ENCODE results near the gene NCDN.
A peak's percentile ranks its signal among the peaks of the same experiment; 100 is the strongest.

NCDN gene

GRCh38 chr1:35557611-35558373 lies at the start of gene NCDN:
Gene NCDN, plus strand, starts transcription at chr1:35557799. Its CDS starts 392 bp downstream, at chr1:35558191.
- DNase-seq (ENCODE audit: low read depth) = peak; percentile 95

GRCh38 chr1:35507947-35508346 lies 49.7 kb upstream of the NCDN start:
- no peak for DNase-seq (ENCODE audit: low read depth)

DNA sequence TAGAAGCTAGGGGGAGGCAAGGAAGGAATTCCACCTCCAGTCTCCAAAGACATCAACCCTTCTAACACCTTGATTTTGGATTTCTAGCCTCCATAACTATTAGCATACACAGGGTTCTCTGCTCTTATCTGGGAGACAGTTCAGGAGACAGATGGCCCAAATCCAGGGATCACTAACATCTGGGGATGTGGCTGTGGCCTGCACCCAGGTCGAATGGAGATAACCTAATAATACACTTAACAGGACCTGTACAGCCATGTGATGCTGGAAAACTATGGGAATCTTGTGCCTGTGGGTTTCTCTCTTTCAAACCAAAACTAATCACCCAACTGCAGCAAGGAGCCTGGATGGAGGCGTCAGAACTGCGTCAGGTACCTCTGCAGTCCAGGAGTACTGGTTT lies 48.0 kb upstream of the NCDN start:
- no peak for DNase-seq (ENCODE audit: low read depth)

- DNase-seq (ENCODE audit: low read depth) = no peak
Observed at GRCh38 chr1:35511305-35511704, 46.3 kb upstream of the NCDN start.

DNA sequence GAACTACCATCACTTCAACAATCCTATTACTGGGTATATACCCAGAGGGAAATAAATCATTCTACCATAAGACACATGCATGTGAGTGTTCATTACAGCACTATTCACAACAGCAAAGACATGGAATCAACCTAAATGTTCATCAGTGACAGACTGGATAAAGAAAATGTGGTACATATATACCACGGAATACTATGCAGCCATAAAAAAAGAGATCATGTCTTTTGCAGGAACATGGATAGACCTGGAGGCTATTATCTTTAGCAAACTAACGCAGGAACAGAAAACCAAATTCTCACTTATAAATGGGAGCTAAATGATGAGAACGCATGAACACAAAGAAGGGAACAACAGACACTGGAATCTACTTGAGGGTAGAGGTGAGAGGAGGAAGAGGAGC lies 39.4 kb upstream of the NCDN start:
- DNase-seq (ENCODE audit: low read depth) = no peak

DNA sequence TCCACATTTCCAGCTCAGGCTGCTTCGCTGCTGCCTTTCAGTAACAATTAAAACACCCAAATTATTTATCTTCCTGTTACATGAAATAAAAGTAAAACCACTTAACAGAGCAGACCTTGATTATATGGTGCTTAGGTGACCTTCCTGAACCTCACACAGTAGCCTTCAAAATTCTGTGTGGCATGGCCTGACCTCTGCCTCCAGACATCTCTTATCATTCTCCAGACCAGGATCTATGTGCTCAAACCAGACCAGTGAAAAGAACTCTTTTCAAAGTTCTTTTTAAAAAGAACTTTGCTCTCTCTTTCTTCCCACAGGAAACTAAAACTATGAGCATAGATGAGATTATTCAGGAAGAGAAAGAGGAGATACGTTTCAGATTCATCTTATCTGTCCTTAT lies 38.2 kb upstream of the NCDN start:
- DNase-seq (ENCODE audit: low read depth) = no peak

DNA sequence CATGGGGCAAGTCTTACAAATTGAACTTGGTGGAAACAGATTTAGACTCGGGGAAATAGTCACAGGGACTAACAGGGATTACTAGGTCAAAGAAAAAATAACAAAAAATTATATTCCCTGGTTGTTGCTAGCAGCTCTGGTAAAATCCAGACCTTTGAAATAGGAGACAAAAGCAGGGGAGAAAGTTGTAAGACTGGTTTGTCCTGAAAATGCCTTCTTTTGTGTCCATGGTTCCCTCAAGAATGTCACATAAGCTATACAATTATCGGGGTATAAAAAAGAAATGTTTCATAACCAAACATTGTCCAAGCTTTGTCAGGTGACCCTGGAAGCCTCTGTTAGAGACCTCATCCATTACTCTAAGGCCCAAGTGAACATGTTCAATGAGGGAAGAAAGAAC lies 33.5 kb upstream of the NCDN start:
- no peak for DNase-seq (ENCODE audit: low read depth)

DNA sequence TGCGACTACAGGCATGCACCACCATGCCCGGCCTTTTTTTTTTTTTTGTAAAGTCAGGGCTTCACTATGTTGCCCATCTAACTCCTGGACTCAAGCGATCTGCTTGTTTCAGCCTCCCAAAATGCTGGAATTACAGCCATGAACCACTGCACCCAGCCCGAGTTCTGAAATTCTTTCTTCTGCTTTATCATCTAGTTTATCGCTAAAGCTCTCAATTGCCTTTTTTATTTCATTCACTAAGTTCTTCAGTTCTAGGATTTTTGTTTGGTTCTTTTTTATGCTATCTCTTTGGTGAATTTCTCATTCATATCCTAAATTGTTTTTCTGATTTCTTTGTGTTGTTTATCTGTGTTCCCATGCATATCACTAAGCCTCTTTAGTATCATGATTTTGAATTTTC lies 27.4 kb upstream of the NCDN start:
- no peak for DNase-seq (ENCODE audit: low read depth)

DNA sequence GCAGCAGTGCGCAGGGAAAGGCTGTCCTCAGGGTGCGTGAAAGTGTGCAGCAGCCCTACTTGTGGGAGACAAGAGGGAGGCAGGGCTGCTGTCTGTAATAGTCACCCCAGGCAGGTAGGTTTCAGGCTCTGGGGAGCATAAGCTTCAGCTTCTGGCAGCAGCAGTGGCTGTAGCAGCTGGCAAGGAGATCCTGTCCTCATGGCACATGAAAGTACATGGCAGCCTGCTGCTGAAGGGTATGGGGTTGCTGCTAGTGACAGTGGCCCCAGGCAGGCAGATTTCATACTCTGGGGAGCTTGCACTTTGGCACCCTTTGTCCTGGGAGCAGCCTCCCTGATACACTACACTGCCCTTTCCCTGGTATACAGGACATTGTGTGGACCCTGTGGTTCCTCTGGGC lies 26.7 kb upstream of the NCDN start:
- DNase-seq (ENCODE audit: low read depth) = no peak

GRCh38 chr1:35531368-35531767 lies 26.2 kb upstream of the NCDN start:
- no peak for DNase-seq (ENCODE audit: low read depth)

GRCh38 chr1:35532497-35533223 lies 24.9 kb upstream of the NCDN start:
- no peak for DNase-seq (ENCODE audit: low read depth)

DNA sequence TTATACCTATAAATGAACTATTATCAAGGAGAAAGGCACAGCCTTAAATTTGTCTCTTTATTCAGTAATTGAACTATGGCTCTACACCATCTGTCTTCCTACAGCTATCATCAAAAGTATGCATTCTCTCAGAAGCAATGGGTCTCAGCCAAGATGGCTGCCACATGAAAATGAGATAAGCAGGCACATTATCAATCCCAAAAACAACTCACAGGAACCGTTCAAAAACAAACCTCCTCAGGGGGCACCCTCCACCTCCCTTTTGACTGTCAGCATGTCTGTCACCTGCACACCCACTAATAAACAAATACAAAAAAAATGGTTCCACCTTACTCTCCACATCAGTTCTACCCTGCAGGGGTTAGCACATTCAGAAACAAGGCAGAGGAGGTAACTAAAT lies 24.0 kb upstream of the NCDN start:
- no peak for DNase-seq (ENCODE audit: low read depth)

DNA sequence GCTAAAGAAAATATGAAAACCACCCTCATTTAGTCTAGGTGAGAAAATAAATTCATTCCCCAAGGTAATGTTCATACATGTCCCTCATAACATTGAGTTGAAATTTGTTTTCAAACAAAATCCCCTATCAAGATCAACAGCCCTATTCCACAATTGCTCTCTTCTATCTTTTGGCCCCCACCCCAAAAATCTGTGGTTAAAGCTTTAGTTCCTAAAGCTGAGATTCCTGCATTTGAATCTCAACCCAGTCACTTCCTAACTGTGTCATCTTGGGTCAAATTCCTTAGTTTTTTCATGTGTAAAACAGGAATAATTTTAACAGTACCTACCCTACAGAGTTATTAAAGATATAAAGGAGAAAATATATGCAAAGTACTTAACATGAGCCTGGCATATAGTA lies 22.4 kb upstream of the NCDN start:
- no peak for DNase-seq (ENCODE audit: low read depth)

DNA sequence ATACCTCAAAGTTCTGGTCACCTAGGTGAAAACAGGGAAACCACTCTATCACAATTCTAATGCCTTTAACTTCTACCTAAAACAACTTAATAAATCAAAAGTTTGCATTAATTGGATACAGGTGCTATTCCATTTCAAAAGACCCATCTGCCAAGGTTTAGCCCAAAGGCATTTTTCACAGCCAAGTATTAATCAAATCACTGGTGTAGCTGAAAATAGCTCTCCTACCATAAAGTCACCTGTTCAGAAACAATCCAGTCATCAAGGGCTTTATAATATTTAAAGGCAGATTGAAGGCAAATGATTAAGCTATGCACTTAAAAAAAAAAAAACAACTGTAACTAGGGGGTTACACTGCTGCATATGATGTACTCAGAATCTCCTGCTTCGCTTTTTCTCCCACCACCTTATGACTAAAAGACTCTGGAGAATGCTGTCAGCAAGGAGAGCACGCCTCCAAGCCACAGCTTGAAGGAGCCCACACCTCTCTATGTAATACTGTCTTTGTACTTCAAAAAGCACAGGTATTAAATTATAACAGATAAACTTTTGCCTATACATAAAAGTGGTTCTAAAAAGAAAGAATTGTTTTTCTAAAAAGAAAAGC lies 20.9 kb upstream of the NCDN start:
- DNase-seq (ENCODE audit: low read depth) = no peak

DNA sequence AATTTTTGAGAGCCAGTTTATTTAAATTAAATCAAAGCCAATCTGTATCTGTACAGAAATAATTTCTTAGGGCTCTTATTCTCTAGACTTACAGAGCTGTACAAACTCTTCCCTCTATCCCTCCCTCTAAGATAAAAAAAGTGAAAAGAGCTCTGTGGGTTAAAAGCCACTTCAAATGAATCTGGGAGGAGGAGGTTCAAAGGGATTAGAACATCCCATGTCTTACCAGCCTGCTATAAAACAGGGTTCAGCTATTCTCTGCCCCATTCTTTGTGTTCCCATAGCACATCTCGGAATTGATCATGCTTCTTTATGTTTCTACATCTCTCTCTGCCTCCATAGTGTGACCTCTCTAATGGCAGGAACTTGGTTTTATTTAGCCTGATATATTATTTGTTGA lies 19.8 kb upstream of the NCDN start:
- DNase-seq (ENCODE audit: low read depth) = no peak

GRCh38 chr1:35539073-35539823 lies 18.4 kb upstream of the NCDN start:
- DNase-seq (ENCODE audit: low read depth) = no peak

- DNase-seq (ENCODE audit: low read depth) = no peak
Observed at GRCh38 chr1:35539824-35540261, 17.8 kb upstream of the NCDN start.

DNA sequence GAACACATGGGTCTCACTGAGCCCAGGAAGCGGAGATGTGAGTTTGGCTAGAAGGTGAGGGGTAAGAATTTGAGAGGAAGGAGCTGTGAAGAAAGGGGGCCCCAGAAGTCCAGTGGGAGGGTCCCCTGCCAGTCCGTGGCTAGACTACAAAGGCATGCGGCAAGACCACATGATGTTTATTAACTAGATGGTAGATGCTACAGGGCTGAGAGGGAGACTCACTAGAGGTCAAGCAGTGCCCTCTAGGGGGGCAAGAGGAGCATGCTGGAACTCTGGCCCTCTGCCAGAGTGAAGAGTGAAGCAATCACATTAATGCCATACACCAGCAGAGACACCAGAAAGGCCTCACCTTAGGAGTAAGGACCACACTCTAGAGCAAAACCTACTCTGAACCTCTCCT lies 12.6 kb upstream of the NCDN start:
- DNase-seq (ENCODE audit: low read depth) = peak; percentile 42

DNA sequence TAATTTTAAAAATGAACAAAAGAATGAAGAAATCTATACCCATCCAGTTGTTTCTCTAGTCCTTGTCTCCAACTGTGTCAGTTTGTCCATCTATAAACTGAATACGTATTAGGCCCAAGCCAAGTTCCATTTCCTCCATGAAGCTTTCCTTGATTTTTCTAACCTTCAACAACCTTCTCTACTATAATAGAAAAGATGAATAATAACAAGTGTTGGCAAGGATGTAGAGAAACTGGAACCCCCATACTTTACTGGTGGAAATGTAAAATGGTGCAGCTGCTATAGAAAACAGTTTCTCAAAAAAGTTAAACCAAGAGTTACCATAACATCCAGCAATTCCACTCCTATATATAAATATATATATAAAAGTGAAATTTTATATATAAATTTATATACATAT lies 11.0 kb upstream of the NCDN start:
- DNase-seq (ENCODE audit: low read depth) = no peak

DNA sequence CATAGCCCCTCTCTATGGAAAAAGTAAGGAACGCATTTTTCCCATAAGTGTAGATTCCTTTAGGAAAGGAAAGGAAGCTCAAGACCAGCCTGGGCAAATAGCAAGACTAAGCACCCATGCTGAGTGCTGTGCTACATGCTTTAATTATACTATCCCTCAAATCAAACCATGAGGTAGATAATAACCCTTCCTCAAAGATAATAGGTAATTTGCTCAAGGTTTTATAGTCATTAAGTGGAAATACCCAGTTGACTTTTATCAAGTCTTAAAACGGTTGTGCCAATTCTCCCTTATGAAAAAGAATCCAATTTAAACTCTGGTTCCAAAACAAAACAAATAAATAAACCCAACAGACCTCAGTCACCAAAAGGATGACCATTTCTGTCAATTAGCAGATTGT lies 3.7 kb upstream of the NCDN start:
- DNase-seq (ENCODE audit: low read depth) = no peak

DNA sequence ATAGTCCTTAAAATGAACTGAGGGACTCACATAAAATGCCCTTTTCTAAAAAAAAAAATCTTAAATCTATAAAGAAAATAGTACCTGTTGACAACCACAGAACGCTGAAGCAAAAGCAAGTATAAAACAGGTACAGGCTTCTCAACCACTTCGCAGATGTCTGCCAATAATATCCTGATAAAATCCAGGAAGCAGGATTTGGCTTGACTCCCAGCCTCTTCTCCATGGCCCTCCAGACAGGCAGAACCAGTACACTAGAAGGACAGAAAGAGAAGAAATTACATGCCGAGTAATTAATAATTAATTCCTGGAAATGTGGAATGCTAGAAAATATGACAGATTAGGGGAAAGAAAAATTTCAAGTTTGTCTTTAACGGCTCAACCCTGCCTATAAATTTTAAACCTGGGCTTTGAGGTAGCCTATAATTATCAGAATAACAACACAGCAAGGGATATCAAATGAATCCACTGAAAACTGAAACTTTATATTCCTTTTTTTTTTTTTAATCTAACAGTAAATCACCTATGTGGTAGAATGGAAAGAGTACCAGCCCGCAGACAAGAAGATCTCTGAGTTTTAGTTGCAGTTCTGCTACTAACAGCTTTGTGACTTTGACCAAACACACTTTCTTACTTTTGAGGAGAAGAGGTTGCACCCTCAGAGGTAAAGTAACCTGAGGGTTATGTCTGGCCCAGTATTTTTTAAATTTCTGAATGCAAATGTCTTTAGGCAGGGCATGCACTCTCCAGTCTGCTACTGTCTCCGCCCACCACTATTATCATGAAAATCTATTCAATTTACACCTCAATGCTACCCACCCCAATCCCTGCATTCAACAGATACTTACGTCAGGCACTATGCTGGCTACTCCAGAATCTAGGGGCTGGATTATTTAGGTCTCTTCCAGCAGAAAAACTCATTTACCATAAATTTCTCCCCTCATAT lies 3.1 kb upstream of the NCDN start:
- no peak for DNase-seq (ENCODE audit: low read depth)

Data from stimulated activated CD4-positive, alpha-beta T cell treated with anti-CD3 and anti-CD28 coated beads, Interleukin-2, amount 100 ng/mL, for 4 hours (primary cell).